AG08395 (cell line): ENCODE data around the gene CPSF3.

Experiments used
- DNase-seq: peaks from one replicate; pipeline ENCODE4 v3.0.0; 2012; ENCODE audit warnings: mixed read lengths, low spot score

Gene CPSF3

DNA sequence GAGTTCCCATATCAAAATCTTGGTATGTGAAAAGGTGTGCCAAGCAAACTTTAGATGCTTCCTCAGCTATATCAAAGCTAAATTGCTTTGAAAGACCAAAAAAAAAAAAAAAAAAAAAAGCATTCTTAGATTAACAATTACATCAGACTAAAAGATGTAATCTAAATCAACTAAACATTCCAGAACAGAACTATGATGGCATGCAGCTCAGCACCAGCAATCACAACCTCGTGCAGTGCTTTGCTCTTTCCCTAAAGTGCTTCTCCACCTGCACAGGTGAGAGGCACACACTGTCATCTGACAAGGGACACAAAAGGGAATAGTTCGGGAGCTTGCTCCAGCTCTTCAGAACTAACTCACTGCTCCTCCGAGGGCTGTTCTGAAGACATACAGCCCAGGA, 94.7 kb downstream of the CPSF3 start:
- DNase-seq, result no peak

DNA sequence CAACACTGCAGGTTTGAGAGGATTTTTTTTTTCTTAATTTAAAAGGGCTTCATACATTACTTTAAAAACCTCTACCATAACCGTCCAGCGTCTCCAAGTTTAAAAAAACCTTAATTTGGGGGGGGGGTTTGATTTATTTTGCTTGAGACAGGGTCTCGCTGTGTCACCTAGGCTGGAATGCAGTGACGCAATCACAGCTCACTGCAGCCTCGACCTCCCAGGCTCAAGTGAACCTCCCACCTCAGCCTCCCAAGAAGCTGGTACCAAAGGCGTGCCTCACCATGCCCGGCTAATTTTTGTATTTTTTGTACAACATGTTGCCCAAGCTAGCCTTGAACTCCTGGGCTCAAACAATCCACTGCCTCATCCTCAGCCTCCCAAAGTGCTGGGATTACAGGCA, 95.3 kb downstream of the CPSF3 start:
- no peak for DNase-seq

DNA sequence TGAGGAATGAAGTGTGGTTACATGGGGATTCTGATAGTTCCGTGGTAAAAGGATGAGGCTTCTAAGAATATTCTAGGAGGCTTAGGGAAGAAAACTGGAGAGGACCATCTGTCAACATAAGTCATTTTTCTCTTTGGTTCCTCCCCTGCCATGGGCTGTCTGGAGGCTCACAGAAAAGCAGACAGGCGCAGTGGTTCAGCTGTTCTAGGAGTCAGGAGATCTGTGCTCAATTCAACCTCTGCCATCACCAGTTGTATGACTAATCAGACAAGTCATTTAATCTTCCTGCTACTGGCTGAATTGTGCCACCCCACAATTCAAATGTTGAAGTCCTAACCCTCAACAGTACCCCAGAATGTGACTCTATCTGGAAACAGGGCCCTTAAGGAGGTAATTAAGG, 95.8 kb downstream of the CPSF3 start:
- DNase-seq, result no peak
